Suppressor macrophage treated with lipopolysaccharide for 4 hours (primary cell): ENCODE results near the gene FOXA3.

Experiments
- DNase-seq: peaks from one replicate; pipeline ENCODE4 v3.0.0-alpha.2; 2020

Gene FOXA3

GRCh38 chr19:45863840-45864628, at the start of gene FOXA3:
Gene FOXA3, plus strand, starts transcription at chr19:45864326. Its CDS starts 131 bp downstream, at chr19:45864457.
- peak; percentile 60 for DNase-seq

- DNase-seq: no peak
These were observed 49.2 kb upstream of the FOXA3 start, which contains the start of gene RSPH6A for GRCh38 chr19:45814851-45815480. Gene RSPH6A, minus strand, starts transcription at chr19:45815308. Its CDS starts 132 bp downstream, at chr19:45815176.

- DNase-seq: no peak
These were observed 48.5 kb upstream of the FOXA3 start for GRCh38 chr19:45815481-45816216.

GRCh38 chr19:45816236-45817009, 47.7 kb upstream of the FOXA3 start:
- DNase-seq: no peak

GRCh38 chr19:45817010-45817724, 47.0 kb upstream of the FOXA3 start:
- peak; percentile 97 for DNase-seq

GRCh38 chr19:45817725-45818301, 46.3 kb upstream of the FOXA3 start:
- DNase-seq: no peak

- no peak for DNase-seq
These were observed 44.4 kb upstream of the FOXA3 start for GRCh38 chr19:45819769-45820168.

GRCh38 chr19:45820413-45821102, 43.6 kb upstream of the FOXA3 start:
- no peak for DNase-seq

GRCh38 chr19:45821103-45821521, 43.0 kb upstream of the FOXA3 start:
- DNase-seq: no peak

GRCh38 chr19:45821570-45821969, 42.6 kb upstream of the FOXA3 start:
- DNase-seq: no peak

- DNase-seq: no peak
These were observed 41.4 kb upstream of the FOXA3 start for GRCh38 chr19:45822716-45823115.

GRCh38 chr19:45823182-45823581, 40.9 kb upstream of the FOXA3 start:
- no peak for DNase-seq

- DNase-seq: no peak
These were observed 40.1 kb upstream of the FOXA3 start for GRCh38 chr19:45824041-45824471.

GRCh38 chr19:45824531-45825262, 39.4 kb upstream of the FOXA3 start:
- no peak for DNase-seq

GRCh38 chr19:45825263-45825605, 38.9 kb upstream of the FOXA3 start:
- no peak for DNase-seq

GRCh38 chr19:45825917-45826893, 37.9 kb upstream of the FOXA3 start:
- no peak for DNase-seq

- DNase-seq: no peak
These were observed 37.2 kb upstream of the FOXA3 start for GRCh38 chr19:45826934-45827333.

GRCh38 chr19:45827459-45828093, 36.5 kb upstream of the FOXA3 start:
- DNase-seq: no peak

GRCh38 chr19:45828523-45828922, 35.6 kb upstream of the FOXA3 start:
- DNase-seq: no peak
